GM03348 (cell line): ENCODE results near the gene SEPTIN6.

Experiments used
- DNase-seq: peaks from one replicate; pipeline ENCODE4 v3.0.0; 2012; ENCODE audit warnings: low spot score

SEPTIN6 gene

DNA sequence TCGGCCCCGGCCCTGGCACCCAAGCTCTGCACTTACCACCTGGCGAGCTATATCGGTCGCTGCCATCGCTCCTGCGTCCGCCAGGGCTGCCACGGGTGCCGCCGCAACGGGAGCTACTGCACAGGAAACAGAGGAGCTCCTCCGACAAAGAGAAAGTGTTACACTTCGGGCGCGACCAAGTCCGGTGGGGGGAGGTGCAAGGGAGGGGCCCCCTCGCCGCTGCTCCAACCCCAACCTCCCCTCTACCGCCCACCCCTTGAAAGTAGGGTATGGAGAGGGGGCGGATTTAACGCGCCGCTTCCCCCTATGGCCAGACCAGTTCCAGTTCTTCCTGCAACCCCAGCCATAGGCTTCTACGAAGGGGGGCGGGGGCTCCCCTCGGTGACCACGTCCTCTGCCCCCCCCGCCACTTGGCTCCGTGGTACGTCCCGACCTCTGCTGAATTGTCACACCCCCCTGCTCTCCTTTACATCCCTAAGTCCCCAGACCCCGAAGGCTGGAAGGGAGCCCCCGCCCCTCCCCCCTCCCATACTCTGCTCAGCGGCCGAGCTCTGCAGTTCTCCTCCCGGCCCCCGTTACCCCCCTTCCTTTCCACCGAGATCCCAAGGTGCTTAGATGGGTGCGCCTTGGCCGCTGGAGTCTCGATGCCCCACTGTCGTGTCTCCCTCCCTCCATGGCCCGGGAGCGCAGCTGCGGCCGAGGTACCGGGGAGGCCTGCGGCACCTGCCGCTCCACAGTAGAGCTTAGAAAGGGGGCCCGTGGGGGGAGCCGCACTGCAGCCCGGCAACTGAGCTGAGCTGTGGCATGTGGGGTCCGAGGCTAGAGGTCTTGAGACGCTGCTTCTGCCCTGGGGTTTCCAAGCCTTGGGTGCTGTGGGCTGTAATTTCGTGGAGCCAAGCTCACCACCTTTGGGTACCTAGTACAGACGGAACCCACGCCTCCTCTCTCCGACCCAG, at the start of gene SEPTIN6:
SEPTIN6 (minus strand) TSS at position 129 of the 956 bp plus-strand sequence; CDS start at position 66, 63 bp downstream.
- peak; percentile 77 for DNase-seq

GRCh38 chrX:119738742-119739141, 45.8 kb upstream of the SEPTIN6 start:
- peak; percentile 25 for DNase-seq

GRCh38 chrX:119736206-119736764, 43.3 kb upstream of the SEPTIN6 start:
- no peak for DNase-seq

DNA sequence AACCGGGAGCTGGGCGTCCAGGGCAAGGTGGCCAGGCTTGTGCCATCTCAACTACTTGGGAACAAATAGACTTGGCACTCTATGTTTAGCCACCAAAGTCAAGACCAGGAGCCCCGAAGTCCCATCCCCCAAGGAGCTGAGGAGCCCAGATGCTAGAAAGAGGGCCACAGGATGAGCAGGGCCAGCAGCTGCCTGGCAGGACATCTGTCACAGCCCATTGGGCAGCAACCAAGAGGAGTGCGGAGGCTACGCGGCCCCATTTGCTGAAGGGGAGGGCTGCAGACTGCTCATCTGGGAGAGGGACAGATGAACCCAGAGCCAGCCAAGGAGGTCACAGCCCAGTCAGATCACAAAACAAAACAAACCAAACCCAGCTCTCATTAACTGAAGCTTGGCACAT, 42.5 kb upstream of the SEPTIN6 start:
- no peak for DNase-seq

DNA sequence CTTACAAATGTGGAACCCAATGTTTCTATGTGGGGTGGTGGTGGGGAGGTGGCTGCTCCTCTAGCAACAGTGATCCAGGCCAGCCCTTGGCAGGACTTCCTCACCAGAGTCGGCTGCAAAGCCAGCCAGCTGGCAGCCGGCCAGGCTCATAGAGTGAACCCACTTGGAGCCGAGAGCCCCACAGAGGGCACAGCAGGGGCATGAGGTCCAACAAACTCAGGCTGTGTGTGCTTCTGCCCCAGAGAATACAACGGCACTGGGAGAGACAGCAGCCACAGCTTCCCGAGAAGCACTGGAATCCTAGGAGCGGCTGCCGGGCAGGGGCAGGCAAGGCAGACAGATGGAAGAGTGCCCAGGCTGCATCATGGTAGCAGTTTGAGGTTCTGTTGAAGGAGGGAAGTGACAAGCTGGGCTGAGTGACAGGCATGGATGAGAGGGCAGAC, 42.0 kb upstream of the SEPTIN6 start:
- peak; percentile 27 for DNase-seq

DNA sequence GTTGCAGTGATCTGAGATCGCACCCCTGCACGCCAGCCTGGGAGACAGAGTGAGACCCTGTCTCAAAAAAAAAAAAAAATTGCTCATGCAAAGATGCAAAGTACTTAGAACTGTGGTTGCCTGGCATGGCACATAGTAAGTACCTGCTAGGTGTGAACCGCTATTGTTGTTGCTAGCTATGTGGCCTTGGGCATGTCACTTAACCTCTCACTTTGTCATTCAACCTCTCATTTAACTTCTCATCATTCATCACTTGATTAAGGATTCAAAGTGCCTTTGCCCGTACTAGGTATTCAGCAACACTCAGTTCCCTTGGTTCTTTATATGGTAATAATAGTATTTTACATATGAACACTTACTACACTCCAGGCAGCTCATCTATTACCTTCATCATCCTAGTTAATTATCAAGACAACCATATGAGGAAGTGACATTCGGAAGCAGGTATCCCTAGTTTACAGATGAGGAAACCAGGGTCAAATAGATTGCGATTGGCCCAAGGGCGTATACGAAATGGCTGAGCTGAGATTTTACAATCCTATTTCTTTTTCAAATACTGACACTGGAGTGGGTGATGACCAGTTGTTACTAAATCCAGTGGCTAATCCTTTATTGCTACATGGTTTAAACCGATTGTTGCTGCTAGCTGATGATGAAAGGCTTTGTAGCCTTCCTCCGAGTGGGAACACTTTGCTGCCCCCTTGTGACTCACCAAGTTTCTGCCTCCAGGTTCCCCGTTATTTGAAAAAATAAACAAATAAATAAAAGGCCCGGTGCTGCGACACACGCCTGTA, 36.6 kb upstream of the SEPTIN6 start:
- peak; percentile 74 for DNase-seq

- DNase-seq = no peak
These were observed 35.5 kb upstream of the SEPTIN6 start for GRCh38 chrX:119728487-119728886.

DNA sequence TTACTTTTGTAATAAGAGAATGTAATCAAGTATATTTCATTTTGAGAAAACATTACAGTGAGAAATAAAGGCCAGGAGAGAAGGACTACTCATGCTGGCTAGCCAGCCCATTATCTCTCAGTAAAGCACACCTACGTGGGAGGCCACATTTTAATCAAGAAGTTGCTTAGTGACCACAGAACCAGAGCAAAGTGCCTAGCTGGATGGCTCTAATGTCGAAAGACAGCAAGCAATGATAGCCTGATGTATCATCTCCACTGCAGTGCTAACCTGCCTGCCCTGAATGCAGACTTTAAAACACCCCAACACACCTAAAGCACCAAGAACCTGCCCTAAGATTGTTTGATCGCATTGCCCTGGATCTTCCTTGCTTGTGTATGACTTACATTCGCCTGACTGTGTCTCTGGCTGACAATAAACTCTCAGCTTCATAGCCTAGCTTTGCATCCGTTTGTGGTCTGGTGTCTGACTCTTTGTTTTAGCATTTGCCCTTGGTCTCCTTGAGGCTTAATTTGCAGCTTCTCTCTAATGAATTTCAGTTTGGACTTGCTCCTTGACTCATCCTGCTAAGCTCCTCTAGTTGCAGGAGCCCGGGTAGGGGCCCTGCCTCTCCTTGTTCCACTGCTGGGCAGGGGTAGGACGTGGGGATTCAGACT, 34.1 kb upstream of the SEPTIN6 start:
- no peak for DNase-seq

DNA sequence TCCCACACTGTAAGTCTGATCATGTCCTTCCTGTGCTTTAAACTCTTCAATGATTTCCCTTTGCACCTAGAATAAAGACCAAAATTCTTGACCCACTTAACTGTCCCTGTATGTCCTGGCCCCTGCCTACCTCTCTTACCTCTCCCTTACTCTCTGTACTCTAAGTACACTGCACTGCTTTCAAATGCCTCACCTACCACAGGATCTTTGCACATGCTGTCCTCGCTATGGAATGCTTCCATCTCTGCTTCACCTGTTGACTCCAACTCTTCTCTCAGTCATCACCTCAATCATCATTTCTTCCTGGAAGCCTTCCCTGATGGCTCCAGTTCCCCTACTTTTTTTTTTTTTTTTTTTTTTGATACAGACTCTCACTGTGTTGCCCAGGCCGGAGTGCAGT, 29.0 kb upstream of the SEPTIN6 start:
- DNase-seq = no peak

DNA sequence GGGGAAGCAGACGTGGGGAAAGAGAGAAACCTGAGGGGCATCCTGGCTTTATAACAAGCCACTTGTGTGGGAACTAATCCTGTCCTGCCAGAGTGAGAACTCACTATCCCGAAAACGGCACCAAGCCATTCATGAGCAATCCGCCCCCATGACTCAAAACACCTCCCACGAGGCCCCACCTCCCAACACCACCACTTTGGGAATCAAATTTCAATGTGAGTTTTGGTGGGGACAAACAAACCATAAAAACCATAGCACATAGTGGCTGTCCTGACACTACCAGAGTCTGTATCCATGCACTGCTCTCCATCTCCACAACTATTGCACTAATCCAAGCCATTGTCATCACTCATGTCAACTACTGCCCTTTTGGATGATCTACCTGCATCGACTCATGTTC, 28.5 kb upstream of the SEPTIN6 start:
- DNase-seq = no peak

GRCh38 chrX:119709630-119710029, 16.7 kb upstream of the SEPTIN6 start:
- DNase-seq = no peak

GRCh38 chrX:119708936-119709335, 16.0 kb upstream of the SEPTIN6 start:
- peak; percentile 64 for DNase-seq

DNA sequence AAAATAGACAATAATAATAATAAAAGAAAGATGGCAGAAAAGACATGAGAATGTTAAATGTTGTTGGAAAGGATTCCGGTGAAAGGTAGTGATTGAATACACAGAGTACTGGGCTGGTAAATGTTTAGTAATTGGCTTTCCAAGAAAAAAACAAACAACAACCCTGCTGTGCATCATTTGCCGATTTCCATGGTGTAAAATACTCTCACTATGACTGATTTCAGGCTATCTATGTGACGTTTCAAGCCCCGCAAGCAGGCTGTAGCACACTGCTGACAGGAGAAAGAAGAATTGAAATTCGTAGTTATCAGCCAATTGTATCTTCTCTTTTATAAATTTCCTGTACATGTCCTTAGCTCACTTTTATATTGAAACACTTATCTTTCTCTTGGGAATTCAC, 13.6 kb upstream of the SEPTIN6 start:
- DNase-seq = no peak

- DNase-seq = peak; percentile 73
These were observed 5.9 kb upstream of the SEPTIN6 start for GRCh38 chrX:119698845-119699244.

- DNase-seq = no peak
These were observed 3.4 kb upstream of the SEPTIN6 start for GRCh38 chrX:119696251-119696890.

- DNase-seq = no peak
These were observed 2.6 kb upstream of the SEPTIN6 start for GRCh38 chrX:119695535-119696050.

DNA sequence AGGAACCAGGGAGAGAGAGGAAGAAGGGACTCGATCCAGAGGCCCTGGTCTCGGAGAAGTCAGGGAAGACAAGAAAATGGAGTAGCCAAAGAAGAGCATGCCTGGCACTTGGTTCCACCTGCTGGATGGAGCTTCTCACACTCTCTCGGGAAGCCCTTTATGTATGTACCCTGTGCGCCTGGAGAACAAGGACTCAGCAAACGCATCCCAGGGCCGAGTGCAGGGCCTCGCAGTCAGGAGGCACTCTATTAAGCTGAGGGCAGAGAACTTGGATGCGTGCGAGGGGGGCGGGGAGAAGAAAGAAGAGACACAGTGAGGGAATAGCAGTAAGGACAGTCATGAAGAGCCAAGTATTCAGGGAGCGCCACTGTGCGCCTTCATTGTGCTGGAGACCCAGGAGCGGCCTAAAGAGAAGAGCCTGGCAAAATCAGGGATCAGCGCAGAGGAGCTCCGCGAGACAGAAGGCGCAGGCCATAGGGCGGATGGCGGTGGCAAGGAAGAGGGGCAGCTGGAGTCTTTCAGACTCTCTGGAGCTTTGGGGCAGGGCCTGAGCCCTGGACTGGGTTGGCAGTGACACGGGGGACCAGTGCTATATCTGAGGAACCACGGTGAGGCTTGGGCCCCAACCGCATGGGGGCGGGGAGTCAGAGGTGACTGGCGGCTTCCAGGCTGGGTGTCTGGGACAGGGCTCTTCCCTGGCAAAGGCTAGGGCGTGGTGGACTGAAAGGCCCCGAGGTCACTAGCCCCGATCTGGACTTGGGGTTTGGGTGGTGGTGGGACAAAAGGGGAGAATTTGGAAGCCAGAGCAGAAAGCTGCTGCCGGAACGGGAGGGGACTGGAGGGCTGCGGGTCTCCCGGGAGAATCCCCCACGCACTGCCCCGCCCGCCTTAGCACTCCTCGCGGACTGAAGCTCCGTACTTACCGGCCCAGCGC, 1.9 kb upstream of the SEPTIN6 start:
- DNase-seq = no peak

DNA sequence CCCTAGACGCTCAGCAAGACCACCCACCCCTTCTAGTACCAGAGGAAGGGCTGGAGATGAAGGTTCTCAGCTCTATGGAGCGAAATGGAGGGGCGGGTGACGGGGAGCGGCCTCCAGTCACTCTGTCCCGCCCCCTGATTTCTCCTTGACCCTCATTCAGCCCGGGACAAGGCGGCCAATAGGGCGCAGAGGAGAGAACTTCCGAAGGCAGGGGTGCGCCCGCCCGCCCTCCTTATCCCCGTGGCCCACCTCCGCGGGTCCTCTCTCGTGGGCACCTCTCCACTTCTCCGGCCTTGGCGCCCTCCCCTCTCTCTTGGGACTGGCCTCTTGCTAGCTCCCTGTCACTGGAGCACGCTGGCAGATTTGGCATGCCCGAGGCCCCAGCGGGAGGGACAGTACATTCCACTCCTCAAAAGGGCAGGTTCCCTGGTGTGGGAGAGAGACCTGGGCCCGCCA, 1.1 kb upstream of the SEPTIN6 start:
- no peak for DNase-seq

DNA sequence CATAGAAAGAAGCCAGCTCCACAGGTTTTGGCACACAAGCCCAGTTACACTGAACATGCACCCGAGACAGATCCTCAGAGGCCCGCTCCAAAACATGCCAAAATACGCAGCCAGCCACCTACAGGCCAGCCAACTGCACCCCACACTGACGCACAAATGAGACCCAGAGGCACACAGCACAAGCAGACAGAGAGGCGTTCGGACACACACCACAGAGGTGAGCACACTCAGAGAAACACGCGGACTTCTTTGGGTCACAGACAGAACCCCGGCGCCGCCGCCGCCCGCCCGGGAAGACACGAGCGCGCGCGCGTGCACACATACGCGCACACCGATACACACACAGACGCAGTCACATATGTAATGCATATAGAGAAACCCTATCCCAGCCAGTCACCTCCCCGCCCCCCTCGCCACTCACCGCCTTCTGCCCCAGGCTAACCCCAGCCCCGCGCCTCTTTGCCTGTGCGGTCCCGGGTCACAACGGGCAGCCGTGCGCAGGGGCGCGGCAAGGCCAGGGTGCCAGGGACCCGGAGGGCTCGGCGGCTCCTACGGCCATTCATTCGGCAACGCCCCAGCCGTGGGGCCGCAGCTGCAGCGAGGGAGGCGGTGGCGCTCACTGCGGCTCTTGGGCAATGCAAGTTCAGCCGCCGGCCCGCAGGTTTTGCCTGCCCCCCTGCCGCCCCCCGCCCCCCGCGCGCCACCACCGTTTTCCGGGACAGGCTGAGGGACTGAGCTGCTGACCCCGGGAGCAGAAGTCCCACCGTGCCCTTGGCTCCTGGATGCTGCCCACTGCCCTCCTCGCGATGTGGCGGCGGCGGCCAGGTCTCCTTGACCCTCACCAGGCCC, 553 bp downstream of the SEPTIN6 start:
- DNase-seq = peak; percentile 51
